ENCODE data around the gene KRI1. TPM values are rescaled to one million over a fixed set of nuclear protein-coding genes. Genes with fewer than 3 reads are reported as not detected.
"Not testable (repeated sequence)": the region's sequence is repeated elsewhere in the genome, so short reads cannot be mapped to it uniquely, and the experiment has no call there.

Gene KRI1
- total and polyA plus RNA-seq, 4 donors = 4.4 to 32.5 (median 14.6) TPM

- Histone ChIP-seq H3K36me3 (ENCODE audit: control insufficient read depth, insufficient read depth, low read length) (peaks cover 98% of the 10 kb centered on the region), H3K27ac (ENCODE audit: low read depth, low read length) (no peak overlapping the region), H3K4me1 (ENCODE audit: control insufficient read depth, insufficient read depth, low read length) (no peaks in the 10 kb centered on the region), H3K9me3 (ENCODE audit: control insufficient read depth, insufficient read depth, low read length) (no peaks in the 10 kb centered on the region), H3K4me3 (ENCODE audit: low read depth, low read length) (no peak overlapping the region), H3K27me3 (ENCODE audit: control insufficient read depth, insufficient read depth, low read length) (no peaks in the 10 kb centered on the region)
- 94% methylated on average over 6 of the region's 12 CpGs for WGBS (ENCODE audit: insufficient coverage)
- DNase-seq (ENCODE audit: low read depth in 4 of 6, low spot score in 6 of 6) = no peak
Observed at GRCh38 chr19:10551698-10552301, 14.0 kb downstream of the KRI1 start.

- H3K9me3 ChIP-seq (ENCODE audit: control insufficient read depth, insufficient read depth, low read length); DNase-seq (ENCODE audit: low read depth in 4 of 6, low spot score in 6 of 6); H3K27me3 ChIP-seq (ENCODE audit: control insufficient read depth, insufficient read depth, low read length); H3K4me1 ChIP-seq (ENCODE audit: control insufficient read depth, insufficient read depth, low read length); H3K27ac ChIP-seq (ENCODE audit: low read depth, low read length); H3K4me3 ChIP-seq (ENCODE audit: low read depth, low read length): not testable (repeated sequence)
- peaks cover 95% of the 10 kb centered on the region for H3K36me3 ChIP-seq (ENCODE audit: control insufficient read depth, insufficient read depth, low read length)
- 95% methylated on average over 7 of the region's 9 CpGs for WGBS (ENCODE audit: insufficient coverage)
Observed at GRCh38 chr19:10551006-10551405, 14.8 kb downstream of the KRI1 start.

GRCh38 chr19:10550336-10550735, 15.5 kb downstream of the KRI1 start:
- H3K27me3 ChIP-seq (ENCODE audit: control insufficient read depth, insufficient read depth, low read length) = no peaks in the 10 kb centered on the region
- peaks cover 93% of the 10 kb centered on the region for H3K36me3 ChIP-seq (ENCODE audit: control insufficient read depth, insufficient read depth, low read length)
- H3K27ac ChIP-seq (ENCODE audit: low read depth, low read length) = no peak overlapping the region
- H3K4me1 ChIP-seq (ENCODE audit: control insufficient read depth, insufficient read depth, low read length) = peaks cover 2% of the 10 kb centered on the region
- no peak for DNase-seq (ENCODE audit: low read depth in 4 of 6, low spot score in 6 of 6)
- H3K9me3 ChIP-seq (ENCODE audit: control insufficient read depth, insufficient read depth, low read length) = no peaks in the 10 kb centered on the region
- no peak overlapping the region for H3K4me3 ChIP-seq (ENCODE audit: low read depth, low read length)
- 96% methylated on average over 4 of the region's 6 CpGs for WGBS (ENCODE audit: insufficient coverage)

- Histone ChIP-seq H3K36me3 (ENCODE audit: control insufficient read depth, insufficient read depth, low read length) (peaks cover 90% of the 10 kb centered on the region), H3K4me1 (ENCODE audit: control insufficient read depth, insufficient read depth, low read length) (peaks cover 8% of the 10 kb centered on the region), H3K27me3 (ENCODE audit: control insufficient read depth, insufficient read depth, low read length) (no peaks in the 10 kb centered on the region), H3K27ac (ENCODE audit: low read depth, low read length) (no peak overlapping the region), H3K9me3 (ENCODE audit: control insufficient read depth, insufficient read depth, low read length) (no peaks in the 10 kb centered on the region), H3K4me3 (ENCODE audit: low read depth, low read length) (no peak overlapping the region)
- 83% methylated on average over 5 of the region's 7 CpGs for WGBS (ENCODE audit: insufficient coverage)
- DNase-seq (ENCODE audit: low read depth in 4 of 6, low spot score in 6 of 6) = no peak
Observed at GRCh38 chr19:10549733-10550132, 16.1 kb downstream of the KRI1 start.

- Histone ChIP-seq H3K9me3 (ENCODE audit: control insufficient read depth, insufficient read depth, low read length) (no peaks in the 10 kb centered on the region), H3K27ac (ENCODE audit: low read depth, low read length) (no peak overlapping the region), H3K27me3 (ENCODE audit: control insufficient read depth, insufficient read depth, low read length) (no peaks in the 10 kb centered on the region), H3K4me3 (ENCODE audit: low read depth, low read length) (no peak overlapping the region), H3K4me1 (ENCODE audit: control insufficient read depth, insufficient read depth, low read length) (peaks cover 15% of the 10 kb centered on the region), H3K36me3 (ENCODE audit: control insufficient read depth, insufficient read depth, low read length) (peaks cover 82% of the 10 kb centered on the region)
- 98% methylated on average over 16 of the region's 18 CpGs for WGBS (ENCODE audit: insufficient coverage)
- DNase-seq (ENCODE audit: low read depth in 4 of 6, low spot score in 6 of 6) = no peak
Observed at GRCh38 chr19:10548746-10549276, 17.0 kb downstream of the KRI1 start.

GRCh38 chr19:10546817-10547216, 19.0 kb downstream of the KRI1 start:
- Histone ChIP-seq H3K4me3 (ENCODE audit: low read depth, low read length) (no peak overlapping the region), H3K27ac (ENCODE audit: low read depth, low read length) (no peak overlapping the region), H3K36me3 (ENCODE audit: control insufficient read depth, insufficient read depth, low read length) (peaks cover 62% of the 10 kb centered on the region), H3K27me3 (ENCODE audit: control insufficient read depth, insufficient read depth, low read length) (no peaks in the 10 kb centered on the region), H3K9me3 (ENCODE audit: control insufficient read depth, insufficient read depth, low read length) (no peaks in the 10 kb centered on the region), H3K4me1 (ENCODE audit: control insufficient read depth, insufficient read depth, low read length) (peaks cover 22% of the 10 kb centered on the region)
- DNase-seq (ENCODE audit: low read depth in 4 of 6, low spot score in 6 of 6) = no peak
- 96% methylated on average over 17 of the region's 17 CpGs for WGBS (ENCODE audit: insufficient coverage)

GRCh38 chr19:10544753-10545251, 21.0 kb downstream of the KRI1 start:
- 63% methylated on average over 11 of the region's 23 CpGs for WGBS (ENCODE audit: insufficient coverage)
- peaks cover 42% of the 10 kb centered on the region for H3K36me3 ChIP-seq (ENCODE audit: control insufficient read depth, insufficient read depth, low read length)
- H3K9me3 ChIP-seq (ENCODE audit: control insufficient read depth, insufficient read depth, low read length) = no peaks in the 10 kb centered on the region
- peak overlapping the region; percentile 68 for H3K4me3 ChIP-seq (ENCODE audit: low read depth, low read length)
- H3K27ac ChIP-seq (ENCODE audit: low read depth, low read length) = no peak overlapping the region
- H3K4me1 ChIP-seq (ENCODE audit: control insufficient read depth, insufficient read depth, low read length) = peaks cover 22% of the 10 kb centered on the region
- DNase-seq (ENCODE audit: low read depth in 4 of 6, low spot score in 6 of 6) = no peak
- H3K27me3 ChIP-seq (ENCODE audit: control insufficient read depth, insufficient read depth, low read length) = no peaks in the 10 kb centered on the region

- Histone ChIP-seq H3K27ac (ENCODE audit: low read depth, low read length) (peak overlapping the region; percentile 15), H3K9me3 (ENCODE audit: control insufficient read depth, insufficient read depth, low read length) (no peaks in the 10 kb centered on the region), H3K27me3 (ENCODE audit: control insufficient read depth, insufficient read depth, low read length) (no peaks in the 10 kb centered on the region), H3K4me3 (ENCODE audit: low read depth, low read length) (peak overlapping the region; percentile 68), H3K4me1 (ENCODE audit: control insufficient read depth, insufficient read depth, low read length) (peaks cover 22% of the 10 kb centered on the region), H3K36me3 (ENCODE audit: control insufficient read depth, insufficient read depth, low read length) (peaks cover 37% of the 10 kb centered on the region)
- 13% methylated on average over 18 of the region's 22 CpGs for WGBS (ENCODE audit: insufficient coverage)
- DNase-seq (ENCODE audit: low read depth in 4 of 6, low spot score in 6 of 6) = peak in 1 of 6 donors; percentile 34
Observed at GRCh38 chr19:10544242-10544752, 21.5 kb downstream of the KRI1 start.

- Histone ChIP-seq H3K4me3 (ENCODE audit: low read depth, low read length) (peak within 1 kb of the TSS; percentile 68), H3K4me1 (ENCODE audit: control insufficient read depth, insufficient read depth, low read length) (peaks cover 22% of the 10 kb centered on the region), H3K36me3 (ENCODE audit: control insufficient read depth, insufficient read depth, low read length) (peaks cover 30% of the 10 kb centered on the region), H3K27me3 (ENCODE audit: control insufficient read depth, insufficient read depth, low read length) (no peaks in the 10 kb centered on the region), H3K27ac (ENCODE audit: low read depth, low read length) (peak within 1 kb of the TSS; percentile 33), H3K9me3 (ENCODE audit: control insufficient read depth, insufficient read depth, low read length) (no peaks in the 10 kb centered on the region)
- DNase-seq (ENCODE audit: low read depth in 4 of 6, low spot score in 6 of 6) = peak in 3 of 6 donors; percentile 53 to 91 (median 90)
- 1% methylated on average over 79 of the region's 79 CpGs for WGBS (ENCODE audit: insufficient coverage)
Observed at GRCh38 chr19:10543420-10544241, 22.2 kb downstream of the KRI1 start, which contains the start of gene ATG4D. TSS of gene ATG4D (plus strand) at chr19:10543904. CDS start at chr19:10544091, 187 bp downstream.

Data from spinal cord (tissue), 10 donors.